Lower leg skin (tissue), 3 donors: Measurements from ENCODE around the gene PLD3.

ENCODE experiments used
- POLR2A ChIP-seq, 2 donors: fragments of 450-650 bp; IDR thresholded peaks; one replicate each; pipeline ENCODE4 v1.6.1; 2016 to 2017; ENCODE audit warnings: antibody characterized with exemption in 2 of 2, mild to moderate bottlenecking in 1 of 2, moderate library complexity in 1 of 2
- TF ChIP-seq, protein P1 (sequence below), 3 donors: fragments of 450-650 bp; IDR thresholded peaks; one replicate each; pipeline ENCODE4 v1.5.1; 2016; ENCODE audit warnings: antibody characterized with exemption in 3 of 3, mild to moderate bottlenecking in 3 of 3, moderate library complexity in 2 of 3

DNA sequence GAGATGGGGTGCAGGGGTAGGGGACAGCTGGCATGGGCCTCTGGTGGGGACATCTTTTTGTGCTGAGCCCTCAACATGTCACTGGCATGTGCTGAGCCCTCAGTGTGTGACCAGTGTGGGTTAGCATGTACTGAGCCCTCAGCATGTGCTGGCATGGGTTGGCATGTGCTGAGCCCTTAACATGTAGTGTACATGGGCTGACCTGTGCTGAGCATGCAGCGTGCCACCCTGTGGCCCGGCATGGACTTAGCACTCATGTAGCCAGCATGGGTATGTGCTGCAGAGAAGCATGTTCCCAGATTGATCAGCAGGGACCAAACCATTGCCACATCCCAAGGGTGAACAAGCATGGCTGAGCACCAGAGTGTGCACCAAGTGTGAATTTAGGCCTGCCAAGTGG lies 30.0 kb downstream of the PLD3 start:
- TF ChIP-seq POLR2A (IDR thresholded peaks at IDR 0.05): no peak
- TF ChIP-seq, protein P1, sequence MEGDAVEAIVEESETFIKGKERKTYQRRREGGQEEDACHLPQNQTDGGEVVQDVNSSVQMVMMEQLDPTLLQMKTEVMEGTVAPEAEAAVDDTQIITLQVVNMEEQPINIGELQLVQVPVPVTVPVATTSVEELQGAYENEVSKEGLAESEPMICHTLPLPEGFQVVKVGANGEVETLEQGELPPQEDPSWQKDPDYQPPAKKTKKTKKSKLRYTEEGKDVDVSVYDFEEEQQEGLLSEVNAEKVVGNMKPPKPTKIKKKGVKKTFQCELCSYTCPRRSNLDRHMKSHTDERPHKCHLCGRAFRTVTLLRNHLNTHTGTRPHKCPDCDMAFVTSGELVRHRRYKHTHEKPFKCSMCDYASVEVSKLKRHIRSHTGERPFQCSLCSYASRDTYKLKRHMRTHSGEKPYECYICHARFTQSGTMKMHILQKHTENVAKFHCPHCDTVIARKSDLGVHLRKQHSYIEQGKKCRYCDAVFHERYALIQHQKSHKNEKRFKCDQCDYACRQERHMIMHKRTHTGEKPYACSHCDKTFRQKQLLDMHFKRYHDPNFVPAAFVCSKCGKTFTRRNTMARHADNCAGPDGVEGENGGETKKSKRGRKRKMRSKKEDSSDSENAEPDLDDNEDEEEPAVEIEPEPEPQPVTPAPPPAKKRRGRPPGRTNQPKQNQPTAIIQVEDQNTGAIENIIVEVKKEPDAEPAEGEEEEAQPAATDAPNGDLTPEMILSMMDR (IDR thresholded peaks at IDR 0.05): no peak
